GM19023 (cell line): Measurements from ENCODE around the gene ERFE.
A peak's percentile ranks its signal among the peaks of the same experiment; 100 is the strongest.
"Not testable (repeated sequence)": the region's sequence is repeated elsewhere in the genome, so short reads cannot be mapped to it uniquely, and the experiment has no call there.

Experiments used
- ATAC-seq: cut with Tn5 transposase; IDR thresholded peaks from one replicate; pipeline ENCODE4 v1.9.1; 2021; ENCODE audit warnings: mild to moderate bottlenecking, moderate library complexity; ENCODE audit not compliant: unreplicated experiment

ERFE gene

DNA sequence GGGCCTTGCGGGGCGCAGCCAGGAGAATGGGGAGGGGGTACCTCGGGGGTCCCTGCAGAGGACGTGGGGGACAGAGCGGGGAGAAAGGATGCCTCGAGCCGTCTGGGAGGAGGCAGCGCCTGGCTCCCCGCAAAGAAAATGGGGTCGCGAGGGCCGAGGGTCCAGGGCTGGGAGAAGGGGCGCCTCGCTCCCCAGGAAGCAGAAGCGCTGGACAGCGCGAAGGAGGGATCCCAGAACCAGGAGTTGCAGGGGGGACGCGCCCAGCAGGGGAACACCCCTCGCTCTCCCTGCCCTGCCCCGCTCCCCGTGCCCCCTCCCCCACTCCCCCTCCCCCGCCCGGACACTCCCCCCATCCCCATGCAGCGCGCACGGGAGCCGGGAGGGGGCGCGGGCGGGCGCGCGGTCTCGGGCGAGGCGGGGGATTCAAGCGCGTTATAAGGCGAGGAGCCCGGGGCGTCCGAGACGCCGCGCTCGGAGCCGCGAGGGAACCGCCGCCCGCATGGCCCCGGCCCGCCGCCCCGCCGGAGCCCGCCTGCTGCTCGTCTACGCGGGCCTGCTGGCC is at the start of gene ERFE:
ERFE (plus strand) TSS at position 462 of the 562 bp plus-strand sequence; CDS start at position 500, 38 bp downstream.
- ATAC-seq = peak; percentile 52

GRCh38 chr2:238113611-238114010 is 45.2 kb upstream of the ERFE start:
- no peak for ATAC-seq

- ATAC-seq = no peak
Measured at GRCh38 chr2:238114331-238114841, 44.4 kb upstream of the ERFE start.

DNA sequence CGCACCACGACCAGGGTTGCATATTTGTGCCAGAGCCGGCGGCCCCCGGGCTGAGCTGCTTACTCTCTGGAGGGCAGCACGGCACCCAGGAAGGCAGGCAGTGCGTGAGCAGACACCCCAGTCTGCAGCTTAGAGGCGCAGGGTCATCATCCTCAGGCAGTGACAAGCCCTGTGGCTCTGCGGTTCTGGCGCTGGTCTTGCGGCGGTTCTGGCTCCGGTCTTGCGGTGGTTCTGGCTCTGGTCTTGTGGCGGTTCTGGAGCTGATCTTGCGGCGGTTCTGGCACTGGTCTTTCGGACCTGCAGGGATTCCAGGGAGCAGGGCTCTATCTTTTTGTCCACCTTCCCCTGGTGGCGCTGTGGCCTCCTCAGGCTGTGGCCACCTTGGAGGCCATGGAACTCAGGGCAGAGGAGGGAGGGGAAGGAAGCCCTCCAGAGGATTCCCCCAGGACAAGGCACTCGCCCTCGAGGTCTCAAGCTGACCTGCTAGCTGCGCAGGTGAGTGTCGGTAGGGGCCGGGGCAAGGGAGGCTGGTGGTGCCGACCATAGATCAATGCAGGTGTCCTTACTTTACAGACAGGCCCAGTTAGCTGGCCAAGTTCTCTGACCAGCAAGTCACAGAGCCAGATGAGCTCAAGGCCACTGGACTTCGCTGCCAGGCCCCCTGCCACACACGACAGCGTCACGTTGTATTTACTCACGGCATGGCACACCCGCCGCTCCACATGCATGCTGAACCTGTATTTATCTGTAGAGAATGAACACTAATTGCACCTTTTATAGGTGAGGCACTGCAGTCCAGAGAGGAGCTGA is 43.7 kb upstream of the ERFE start:
- ATAC-seq = no peak

DNA sequence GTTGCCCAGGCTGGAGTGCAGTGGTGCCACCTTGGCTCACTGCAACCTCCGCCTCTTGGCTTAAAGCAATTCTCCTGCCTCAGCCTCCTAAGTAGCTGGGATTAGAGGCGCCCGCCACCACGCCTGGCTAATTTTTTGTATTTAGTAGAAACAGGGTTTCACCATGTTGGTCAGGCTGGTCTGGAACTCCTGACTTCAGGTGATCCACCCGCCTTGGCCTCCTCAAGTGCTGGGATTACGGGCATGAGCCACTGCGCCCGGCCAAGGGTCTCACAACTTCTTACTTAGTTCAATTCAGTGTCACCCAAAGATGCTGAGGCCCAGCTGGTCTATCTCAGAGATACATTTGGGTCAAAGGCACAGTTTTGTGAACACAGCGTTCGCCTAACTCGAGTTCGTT is 43.1 kb upstream of the ERFE start:
- ATAC-seq = not testable (repeated sequence)

DNA sequence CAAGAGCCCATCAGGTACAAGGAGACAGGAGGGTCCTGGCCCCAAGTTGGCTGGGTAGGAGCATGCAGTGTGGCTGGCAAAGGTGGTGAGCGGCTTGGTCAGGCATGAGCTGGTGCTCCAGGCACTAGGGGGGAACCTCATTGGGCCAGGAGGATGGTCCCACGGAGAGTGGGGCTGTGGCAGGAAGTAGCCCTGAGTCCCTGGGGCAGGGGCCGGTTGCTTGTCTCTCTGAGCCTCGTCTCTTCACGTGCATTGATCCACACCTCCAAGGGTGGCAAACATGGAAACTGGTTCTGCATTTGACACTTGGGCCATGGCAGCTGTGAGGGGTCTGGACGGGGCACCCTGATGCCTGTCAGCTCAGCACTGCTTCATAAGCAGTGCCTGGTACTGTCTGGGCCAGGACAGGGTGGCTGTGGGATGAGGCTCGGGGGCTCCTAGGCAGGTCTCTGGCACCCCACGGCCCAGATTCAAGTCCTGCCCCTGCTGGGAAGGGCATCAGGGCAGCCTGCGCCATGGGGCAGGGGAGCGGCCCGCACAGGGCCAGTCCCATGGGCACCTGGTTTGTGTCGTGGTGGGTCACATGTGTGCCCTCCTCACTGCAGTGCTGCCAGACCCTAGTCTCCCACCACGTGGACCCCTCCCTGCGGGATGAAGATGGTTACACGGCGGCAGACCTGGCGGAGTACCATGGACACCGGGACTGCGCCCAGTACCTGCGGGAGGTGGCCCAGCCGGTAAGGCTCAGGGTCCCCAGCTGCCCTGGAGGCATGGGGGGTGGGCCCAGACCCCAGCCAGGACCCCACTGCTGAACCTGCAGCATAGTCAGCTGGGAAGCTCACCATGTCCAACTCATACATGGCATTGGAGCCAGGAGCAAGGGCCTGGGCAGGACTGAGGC is 42.2 kb upstream of the ERFE start:
- no peak for ATAC-seq

DNA sequence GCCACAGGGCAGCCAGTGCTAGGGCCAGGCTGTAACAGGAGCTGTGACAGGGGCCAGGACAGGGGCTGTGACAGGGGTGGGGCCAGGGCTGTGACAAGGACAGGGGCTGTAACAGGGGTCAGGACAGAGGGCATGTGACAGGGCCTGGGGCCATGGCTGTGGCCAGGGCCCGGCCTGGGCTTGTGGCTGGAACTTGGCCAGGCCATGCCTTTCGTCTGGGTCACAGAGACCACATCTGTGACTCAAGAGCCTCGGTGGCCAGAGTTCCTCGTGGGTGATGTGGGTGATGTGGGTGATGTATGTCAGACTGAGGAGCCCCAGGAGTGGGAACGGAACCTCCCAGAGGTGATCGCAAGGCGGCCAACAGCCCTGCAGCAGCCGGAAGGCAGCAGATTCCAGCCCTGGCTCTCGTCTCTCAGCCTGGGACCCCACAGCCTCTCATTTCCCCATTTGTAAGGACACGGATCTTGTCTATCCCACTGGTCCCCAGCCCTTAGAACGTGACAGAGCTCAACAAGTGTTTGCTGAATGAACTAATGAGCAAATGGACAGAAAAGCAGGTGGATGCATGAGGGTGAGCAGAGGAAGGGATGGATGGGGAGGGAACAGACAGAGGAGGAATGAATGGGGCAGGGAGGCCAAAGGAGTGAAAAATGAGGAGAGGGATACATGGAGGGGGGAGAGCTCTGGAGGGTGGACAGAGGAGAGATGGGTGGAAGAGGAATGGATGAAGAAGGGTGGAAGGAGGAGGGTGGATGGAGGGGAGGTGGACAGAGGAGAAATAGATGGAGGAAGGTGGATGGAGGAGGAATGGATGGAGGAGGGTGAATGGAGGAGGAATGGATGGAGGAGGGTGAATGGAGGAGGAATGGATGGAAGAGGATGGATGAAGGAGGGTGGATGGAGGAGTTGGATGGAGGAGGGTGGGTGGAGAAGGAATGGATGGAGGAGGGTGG is 41.3 kb upstream of the ERFE start:
- no peak for ATAC-seq

- no peak for ATAC-seq
Measured at GRCh38 chr2:238119756-238120462, 38.9 kb upstream of the ERFE start.

GRCh38 chr2:238120463-238121298 is 38.1 kb upstream of the ERFE start:
- ATAC-seq = no peak

- no peak for ATAC-seq
Measured at GRCh38 chr2:238121511-238122286, 37.1 kb upstream of the ERFE start.

GRCh38 chr2:238122287-238123217 is 36.2 kb upstream of the ERFE start:
- no peak for ATAC-seq

GRCh38 chr2:238123218-238123971 is 35.4 kb upstream of the ERFE start:
- ATAC-seq = no peak

GRCh38 chr2:238123991-238124470 is 34.7 kb upstream of the ERFE start:
- no peak for ATAC-seq

GRCh38 chr2:238124488-238125126 is 34.2 kb upstream of the ERFE start:
- ATAC-seq = no peak

DNA sequence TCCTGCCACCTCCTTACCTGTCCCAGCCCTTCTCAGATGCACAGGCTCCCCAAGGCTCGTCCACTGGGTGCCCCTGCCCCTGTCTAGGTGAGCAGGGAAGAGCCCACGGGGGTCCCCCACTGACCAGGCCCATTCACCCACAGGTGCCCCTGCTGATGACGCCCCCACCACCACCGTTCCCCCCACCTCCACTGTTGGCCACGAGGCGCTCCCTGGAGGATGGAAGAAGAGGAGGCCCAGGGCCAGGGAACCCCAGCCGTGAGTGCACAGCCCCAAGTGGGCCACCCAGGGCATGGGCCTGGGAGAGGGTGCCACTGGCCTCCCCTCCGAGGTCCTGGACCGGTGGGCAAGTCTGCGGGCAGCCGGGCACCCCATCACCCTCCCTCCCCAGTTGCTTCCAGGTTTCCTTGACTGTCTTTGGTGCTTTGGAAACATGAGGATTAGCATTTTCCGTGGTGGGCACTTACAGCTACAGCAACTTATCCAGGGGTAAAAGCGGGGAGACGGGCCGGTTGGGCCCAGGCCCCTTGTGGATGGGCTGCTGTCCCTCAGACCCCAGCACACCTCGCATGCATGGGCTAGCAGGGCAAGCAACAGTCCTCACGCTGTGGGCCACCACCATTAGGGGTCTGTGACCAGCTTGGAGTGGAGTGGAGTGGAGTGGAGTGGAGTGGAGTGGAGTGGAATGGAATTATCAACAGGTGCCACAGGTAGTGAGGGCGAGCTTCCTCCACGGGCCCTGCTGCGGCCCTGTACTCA is 33.5 kb upstream of the ERFE start:
- no peak for ATAC-seq
